Central memory CD8-positive, alpha-beta T cell (primary cell): ENCODE data around the gene STAG1.

Experiments used
- ATAC-seq: fragments of 150-1000 bp; cut with Tn5 transposase; replicated peaks from 2 replicates; pipeline ENCODE4 v1.10.0; 2022; ENCODE audit warnings: mild to moderate bottlenecking, moderate FRiP score, moderate number of reproducible peaks; ENCODE audit not compliant: poor library complexity, severe bottlenecking; ENCODE audit errors: extremely low read depth
- DNase-seq, 2 donors: peaks; one replicate each; pipeline ENCODE4 v3.0.0; 2021; ENCODE audit warnings: low spot score in 2 of 2
- H3K27ac Mint-ChIP-seq: one replicate; pipeline ENCODE4 v1.8.0; 2022; ENCODE audit warnings: low read depth, mild to moderate bottlenecking, moderate library complexity, mixed read lengths
- H3K27me3 Mint-ChIP-seq: one replicate; pipeline ENCODE4 v1.8.0; 2022; ENCODE audit warnings: mixed read lengths
- H3K36me3 Mint-ChIP-seq: one replicate; pipeline ENCODE4 v1.8.0; 2022; ENCODE audit warnings: mild to moderate bottlenecking, moderate library complexity, mixed read lengths; ENCODE audit not compliant: insufficient read depth
- H3K4me1 Mint-ChIP-seq: one replicate; pipeline ENCODE4 v1.8.0; 2022; ENCODE audit warnings: mixed read lengths
- H3K4me3 Mint-ChIP-seq: one replicate; pipeline ENCODE4 v1.8.0; 2022; ENCODE audit warnings: mild to moderate bottlenecking, moderate library complexity, mixed read lengths
- H3K9me3 Mint-ChIP-seq: one replicate; pipeline ENCODE4 v1.8.0; 2022; ENCODE audit warnings: mixed read lengths

STAG1 gene

GRCh38 chr3:136293279-136293678, 458.9 kb downstream of the STAG1 start:
- Mint-ChIP-seq H3K9me3 (no peaks in the 10 kb centered on the region), H3K4me1 (peaks cover 9% of the 10 kb centered on the region), H3K27ac (no peak overlapping the region), H3K27me3 (no peaks in the 10 kb centered on the region), H3K4me3 (no peak overlapping the region), H3K36me3 (peaks cover 6% of the 10 kb centered on the region)
- DNase-seq, result no peak
- no peak for ATAC-seq

GRCh38 chr3:136292500-136292899, 459.7 kb downstream of the STAG1 start:
- Mint-ChIP-seq H3K4me1 (peaks cover 9% of the 10 kb centered on the region), H3K9me3 (no peaks in the 10 kb centered on the region), H3K27me3 (no peaks in the 10 kb centered on the region), H3K36me3 (peaks cover 6% of the 10 kb centered on the region), H3K27ac (no peak overlapping the region), H3K4me3 (no peak overlapping the region)
- DNase-seq (no peak), ATAC-seq (no peak)

- DNase-seq (no peak), ATAC-seq (no peak)
- Mint-ChIP-seq H3K27me3 (no peaks in the 10 kb centered on the region), H3K27ac (no peak overlapping the region), H3K36me3 (peaks cover 10% of the 10 kb centered on the region), H3K9me3 (no peaks in the 10 kb centered on the region), H3K4me1 (peaks cover 9% of the 10 kb centered on the region), H3K4me3 (no peak overlapping the region)
These were observed 460.9 kb downstream of the STAG1 start for GRCh38 chr3:136291302-136291701.
